WTC11 (cell line): ENCODE measurements around the gene CDH16. TPM values are rescaled to one million over a fixed set of nuclear protein-coding genes. Genes with fewer than 3 reads are reported as not detected.

ENCODE experiments used
- ATAC-seq: fragments of 200-7000 bp; cut with Tn5 transposase; 2 replicates; pipeline ENCODE4 v1.10.0; 2021; ENCODE audit warnings: mild to moderate bottlenecking, moderate library complexity
- CTCF ChIA-PET: fragments of 300-600 bp; sonication (Branson Sonifier 250); formaldehyde crosslinking; loops from one replicate; lab custom pipeline; 2021; ENCODE audit warnings: antibody characterized with exemption; lab: Charles Lee
- POLR2A ChIA-PET: fragments of 350-600 bp; sonication (Branson Sonifier 250); formaldehyde crosslinking; loops from one replicate; lab custom pipeline; 2021; ENCODE audit warnings: antibody characterized with exemption; lab: Charles Lee
- DNase-seq: peaks from one replicate; pipeline ENCODE4 v3.0.0; 2021; ENCODE audit warnings: low spot score
- H3K27ac Mint-ChIP-seq: 2 replicates; pipeline ENCODE4 v1.8.0; 2021; ENCODE audit warnings: mixed read lengths
- H3K27me3 Mint-ChIP-seq: 2 replicates; pipeline ENCODE4 v1.8.0; 2021; ENCODE audit warnings: low read depth, mild to moderate bottlenecking, moderate library complexity, mixed read lengths
- H3K36me3 Mint-ChIP-seq: 2 replicates; pipeline ENCODE4 v1.8.0; 2021; ENCODE audit warnings: mixed read lengths
- H3K4me1 Mint-ChIP-seq: 2 replicates; pipeline ENCODE4 v1.8.0; 2022; ENCODE audit warnings: mixed read lengths
- H3K4me3 Mint-ChIP-seq: 2 replicates; pipeline ENCODE4 v1.8.0; 2021; ENCODE audit warnings: mild to moderate bottlenecking, moderate library complexity, mixed read lengths
- H3K9me3 Mint-ChIP-seq: 2 replicates; pipeline ENCODE4 v1.8.0; 2021; ENCODE audit warnings: mixed read lengths
- AR ChIP-seq: fragments of 250-450 bp; sonication (Bioruptor Pico); IDR thresholded peaks from 2 replicates; pipeline ENCODE4 v1.9.0; 2021; ENCODE audit warnings: mild to moderate bottlenecking
- CTCF ChIP-seq: fragments of 200-600 bp; IDR thresholded peaks from 2 replicates; pipeline ENCODE4 v1.8.0; 2022; ENCODE audit warnings: antibody characterized with exemption
- ELF4 ChIP-seq: sonication (generic); formaldehyde crosslinking; IDR thresholded peaks from 2 replicates; pipeline ENCODE4 v1.8.1; 2022; ENCODE audit warnings: low read depth, mild to moderate bottlenecking, moderate library complexity, missing genetic modification reagents
- EMX1 ChIP-seq: fragments of 250-450 bp; sonication (Bioruptor Pico); IDR thresholded peaks from 2 replicates; pipeline ENCODE4 v1.8.0; 2021; ENCODE audit warnings: mild to moderate bottlenecking
- GTF2I ChIP-seq: fragments of 250-450 bp; sonication (Bioruptor Pico); conservative IDR thresholded peaks from 2 replicates; pipeline ENCODE4 v1.4.0; 2021; ENCODE audit warnings: mild to moderate bottlenecking
- HMGA2 ChIP-seq: fragments of 250-450 bp; sonication (Bioruptor Pico); IDR thresholded peaks from 2 replicates; pipeline ENCODE4 v1.4.0; 2021; ENCODE audit warnings: mild to moderate bottlenecking, moderate library complexity
- JUN ChIP-seq: sonication (generic); formaldehyde crosslinking; IDR thresholded peaks from 2 replicates; pipeline ENCODE4 v1.8.0; 2023; ENCODE audit warnings: mild to moderate bottlenecking, missing genetic modification reagents
- KAT7 ChIP-seq: sonication (generic); formaldehyde crosslinking; IDR thresholded peaks from 2 replicates; pipeline ENCODE4 v1.8.1; 2023; ENCODE audit warnings: missing genetic modification reagents, mild to moderate bottlenecking, borderline replicate concordance
- MYBL2 ChIP-seq: sonication (generic); formaldehyde crosslinking; IDR thresholded peaks from 2 replicates; pipeline ENCODE4 v1.8.1; 2023; ENCODE audit warnings: mild to moderate bottlenecking, moderate library complexity, missing genetic modification reagents
- NFATC4 ChIP-seq: fragments of 250-450 bp; sonication (Bioruptor Pico); IDR thresholded peaks from 2 replicates; pipeline ENCODE4 v1.9.0; 2021; ENCODE audit warnings: mild to moderate bottlenecking
- NFYB ChIP-seq: sonication (generic); formaldehyde crosslinking; conservative IDR thresholded peaks from 2 replicates; pipeline ENCODE4 v1.8.0; 2022; ENCODE audit warnings: low read depth, missing genetic modification reagents
- PREB ChIP-seq: sonication (generic); formaldehyde crosslinking; IDR thresholded peaks from 2 replicates; pipeline ENCODE4 v1.8.1; 2022; ENCODE audit warnings: mild to moderate bottlenecking, missing genetic modification reagents, moderate library complexity, borderline replicate concordance
- USF2 ChIP-seq: sonication (generic); formaldehyde crosslinking; IDR thresholded peaks from 2 replicates; pipeline ENCODE4 v1.8.1; 2023; ENCODE audit warnings: mild to moderate bottlenecking, missing genetic modification reagents, moderate library complexity
- ZMAT4 ChIP-seq: fragments of 250-450 bp; sonication (Bioruptor Pico); IDR thresholded peaks from 2 replicates; pipeline ENCODE4 v1.9.0; 2021; ENCODE audit warnings: mild to moderate bottlenecking
- ZNF219 ChIP-seq: sonication (generic); formaldehyde crosslinking; IDR thresholded peaks from 2 replicates; pipeline ENCODE4 v1.8.0; 2023; ENCODE audit warnings: missing genetic modification reagents, mild to moderate bottlenecking, borderline replicate concordance
- ZNF232 ChIP-seq: sonication (generic); formaldehyde crosslinking; IDR thresholded peaks from 2 replicates; pipeline ENCODE4 v1.8.0; 2022; ENCODE audit warnings: mild to moderate bottlenecking, missing genetic modification reagents
- ZNF317 ChIP-seq: sonication (generic); formaldehyde crosslinking; IDR thresholded peaks from 2 replicates; pipeline ENCODE4 v1.8.1; 2023; ENCODE audit warnings: low read depth, mild to moderate bottlenecking, moderate library complexity, missing genetic modification reagents, borderline replicate concordance
- ZNF396 ChIP-seq: fragments of 250-450 bp; sonication (Bioruptor Pico); IDR thresholded peaks from 2 replicates; pipeline ENCODE4 v1.8.0; 2021; ENCODE audit warnings: mild to moderate bottlenecking, moderate library complexity, borderline replicate concordance
- ZNF416 ChIP-seq: fragments of 250-450 bp; sonication (Bioruptor Pico); IDR thresholded peaks from 2 replicates; pipeline ENCODE4 v1.9.0; 2021; ENCODE audit warnings: mild to moderate bottlenecking, inconsistent platforms
- total RNA-seq: library from RNA; stranded (reverse); gene quantifications from 3 replicates; pipeline ENCODE4 v1.2.3, GENCODE V29; 2021

Gene CDH16
- total RNA-seq, 1 experiment from 2014 or later = not detected

- ATAC-seq = no peak
- H3K27me3 Mint-ChIP-seq = no peaks in the 10 kb centered on the region; the same call in 1 of the 2 replicates
- ChIA-PET POLR2A (no interaction called here), CTCF (interaction anchor here (1.6 kb wide), 1 partner anchor 9 kb away, joined by 5 read pairs; no protein-coding TSS in a partner anchor)
- H3K4me1 Mint-ChIP-seq = 0 out of 2 replicates have a peak, but pooled peaks cover 4% of the 10 kb centered on the region
- no peak overlapping the region for H3K27ac Mint-ChIP-seq
- no peaks in the 10 kb centered on the region for H3K9me3 Mint-ChIP-seq
- H3K4me3 Mint-ChIP-seq = no peak overlapping the region
- DNase-seq = no peak
- TF ChIP-seq ZNF317 = no peak
- no peak for TF ChIP-seq USF2 (CRISPR knock-in tag)
- no peak for TF ChIP-seq NFYB
- no peak for TF ChIP-seq GTF2I (CRISPR knock-in tag)
- TF ChIP-seq AR = no peak
- no peak for TF ChIP-seq ZNF219 (CRISPR knock-in tag)
- TF ChIP-seq HMGA2 (CRISPR knock-in tag) = no peak
- no peak for TF ChIP-seq ZNF396 (CRISPR knock-in tag)
- TF ChIP-seq KAT7 = no peak
- H3K36me3 Mint-ChIP-seq = no peaks in the 10 kb centered on the region
Measured at GRCh38 chr16:66863707-66864106, 55.0 kb downstream of the CDH16 start.

GRCh38 chr16:66862023-66862520 is 56.6 kb downstream of the CDH16 start:
- no peak for DNase-seq
- ChIA-PET POLR2A (no interaction called here), CTCF (interaction anchor here (0.6 to 2.7 kb wide), 4 partner anchors 11 to 96 kb away, joined by 4 to 15 read pairs (median 6); partner anchors contain the start of gene NAE1)
- Mint-ChIP-seq H3K9me3 (no peaks in the 10 kb centered on the region), H3K36me3 (no peaks in the 10 kb centered on the region), H3K27ac (no peak overlapping the region), H3K4me1 (no peaks in the 10 kb centered on the region), H3K27me3 (no peaks in the 10 kb centered on the region; the same call in 1 of the 2 replicates), H3K4me3 (no peak overlapping the region)
- no peak for ATAC-seq
- TF ChIP-seq PREB (CRISPR knock-in tag) (no peak), JUN (CRISPR knock-in tag) (no peak), ELF4 (CRISPR knock-in tag) (no peak), MYBL2 (CRISPR knock-in tag) (no peak), ZMAT4 (no peak), NFYB (no peak), ZNF232 (CRISPR knock-in tag) (no peak), NFATC4 (CRISPR knock-in tag) (no peak), ZNF416 (no peak), EMX1 (CRISPR knock-in tag) (no peak), CTCF (no peak)
